SJCRH30 (cell line): Measurements from ENCODE around the gene VIPR1. TPM values are rescaled to one million over a fixed set of nuclear protein-coding genes. Genes with fewer than 3 reads are reported as not detected.

Experiments
- DNase-seq, 2 experiments: peaks; one replicate each; pipeline ENCODE4 v3.0.0-alpha.2; 2015 to 2020
- H3K27ac ChIP-seq: fragments of 250-450 bp; sonication (Bioruptor Pico); 2 replicates; pipeline ENCODE4 v1.5.1; 2020; ENCODE audit warnings: mild to moderate bottlenecking, moderate library complexity
- H3K27me3 ChIP-seq: fragments of 250-450 bp; sonication (Bioruptor Pico); 2 replicates; pipeline ENCODE4 v1.5.1; 2020; ENCODE audit warnings: mild to moderate bottlenecking, moderate library complexity
- H3K36me3 ChIP-seq: fragments of 250-450 bp; sonication (Bioruptor Pico); 2 replicates; pipeline ENCODE4 v1.5.1; 2020; ENCODE audit warnings: mild to moderate bottlenecking, moderate library complexity
- H3K4me1 ChIP-seq: fragments of 250-450 bp; sonication (Bioruptor Pico); 2 replicates; pipeline ENCODE4 v1.5.1; 2020; ENCODE audit warnings: mild to moderate bottlenecking, moderate library complexity
- H3K4me3 ChIP-seq: fragments of 250-450 bp; sonication (Bioruptor Pico); 2 replicates; pipeline ENCODE4 v1.5.1; 2020; ENCODE audit warnings: mild to moderate bottlenecking, moderate library complexity
- H3K9me3 ChIP-seq: fragments of 250-450 bp; sonication (Bioruptor Pico); replicated peaks from 2 replicates; pipeline ENCODE4 v1.5.1; 2020; ENCODE audit warnings: mild to moderate bottlenecking, moderate library complexity
- total RNA-seq: library from RNA; depleted of rRNA; stranded (reverse); fragments of >200 nt; shearing (Covaris generic); gene quantifications from 2 replicates; pipeline ENCODE4 v1.2.3, GENCODE V29; 2014

Gene VIPR1
- total RNA-seq, 1 experiment from 2014 or later = not detected

DNA sequence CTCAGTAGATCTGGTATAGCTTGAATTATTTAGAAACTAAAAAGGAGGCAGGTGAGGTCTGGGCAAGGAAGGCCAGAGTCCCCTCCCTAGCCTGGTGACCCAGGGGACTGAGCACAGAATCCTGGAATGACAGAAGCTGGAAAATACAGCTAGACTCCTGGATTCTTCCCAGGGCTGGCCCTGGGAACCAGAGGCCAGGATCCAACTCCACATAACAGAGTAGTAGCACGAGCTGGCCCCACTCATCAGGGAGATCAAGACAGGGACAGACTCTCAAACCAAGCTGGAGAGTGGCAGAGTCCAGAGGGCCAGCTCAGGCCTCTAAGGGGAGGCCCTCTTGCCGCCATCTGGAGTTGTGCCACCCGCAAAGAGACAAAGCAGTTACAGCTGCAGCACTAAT is 10.7 kb downstream of the VIPR1 start:
- H3K36me3 ChIP-seq = no peaks in the 10 kb centered on the region
- H3K27ac ChIP-seq = no peak overlapping the region
- H3K9me3 ChIP-seq = no peaks in the 10 kb centered on the region
- no peak overlapping the region for H3K4me3 ChIP-seq
- no peaks in the 10 kb centered on the region for H3K27me3 ChIP-seq
- DNase-seq = no peak
- H3K4me1 ChIP-seq = no peaks in the 10 kb centered on the region

GRCh38 chr3:42513521-42513920 is 11.1 kb downstream of the VIPR1 start:
- Histone ChIP-seq H3K9me3 (no peaks in the 10 kb centered on the region), H3K27ac (no peak overlapping the region), H3K36me3 (no peaks in the 10 kb centered on the region), H3K27me3 (no peaks in the 10 kb centered on the region), H3K4me3 (no peak overlapping the region), H3K4me1 (no peaks in the 10 kb centered on the region)
- DNase-seq = no peak

DNA sequence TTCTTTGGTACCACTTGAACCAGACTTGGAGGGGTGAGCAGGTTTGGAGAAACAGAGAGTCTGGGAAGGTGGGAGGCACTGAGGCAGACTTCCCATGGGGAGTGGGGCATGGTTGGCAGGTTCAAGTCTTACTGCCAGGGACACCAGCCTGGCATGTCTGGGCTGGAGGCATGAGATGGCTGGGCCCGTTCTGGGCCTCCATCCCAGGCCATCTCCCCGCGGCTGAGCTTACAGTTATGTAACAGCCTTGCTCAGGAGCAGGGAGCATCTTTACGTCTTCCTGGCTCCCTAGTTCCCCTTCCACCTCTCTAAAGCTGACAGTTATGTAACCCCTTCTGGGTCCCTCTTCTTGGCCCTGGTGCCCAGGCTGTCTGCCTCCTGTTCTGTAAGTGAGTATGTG is 12.4 kb downstream of the VIPR1 start:
- no peaks in the 10 kb centered on the region for H3K36me3 ChIP-seq
- no peak overlapping the region for H3K27ac ChIP-seq
- H3K27me3 ChIP-seq = no peaks in the 10 kb centered on the region
- no peak overlapping the region for H3K4me3 ChIP-seq
- DNase-seq = no peak
- H3K9me3 ChIP-seq = no peaks in the 10 kb centered on the region
- no peaks in the 10 kb centered on the region for H3K4me1 ChIP-seq

DNA sequence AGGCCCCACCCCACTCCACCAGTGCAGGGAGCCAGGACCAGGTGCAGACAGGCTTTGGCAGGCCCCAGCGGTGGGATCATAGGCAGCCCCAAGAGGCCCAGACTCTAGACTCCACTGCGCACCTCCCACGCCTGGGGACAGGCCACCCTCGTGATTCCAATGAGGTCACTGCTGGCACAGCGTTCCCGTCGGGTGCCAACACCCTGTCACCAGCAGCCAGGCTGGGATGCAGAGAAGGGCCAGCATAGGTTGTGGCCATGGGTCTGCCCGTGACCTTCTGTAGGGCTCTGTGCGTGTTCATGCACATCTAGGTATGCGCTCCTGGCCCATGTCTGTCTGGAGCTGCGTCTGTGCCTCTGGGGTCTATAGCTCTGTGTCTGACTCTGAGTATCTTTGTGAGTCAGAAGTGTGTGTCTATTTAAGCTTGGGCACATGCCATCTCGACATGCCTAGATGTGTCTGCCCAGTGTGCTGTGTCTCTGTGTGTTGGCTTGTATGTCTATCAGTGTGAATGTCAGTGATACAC is 13.0 kb downstream of the VIPR1 start:
- DNase-seq = no peak
- no peaks in the 10 kb centered on the region for H3K9me3 ChIP-seq
- no peak overlapping the region for H3K27ac ChIP-seq
- no peaks in the 10 kb centered on the region for H3K27me3 ChIP-seq
- no peaks in the 10 kb centered on the region for H3K36me3 ChIP-seq
- no peaks in the 10 kb centered on the region for H3K4me1 ChIP-seq
- no peak overlapping the region for H3K4me3 ChIP-seq

DNA sequence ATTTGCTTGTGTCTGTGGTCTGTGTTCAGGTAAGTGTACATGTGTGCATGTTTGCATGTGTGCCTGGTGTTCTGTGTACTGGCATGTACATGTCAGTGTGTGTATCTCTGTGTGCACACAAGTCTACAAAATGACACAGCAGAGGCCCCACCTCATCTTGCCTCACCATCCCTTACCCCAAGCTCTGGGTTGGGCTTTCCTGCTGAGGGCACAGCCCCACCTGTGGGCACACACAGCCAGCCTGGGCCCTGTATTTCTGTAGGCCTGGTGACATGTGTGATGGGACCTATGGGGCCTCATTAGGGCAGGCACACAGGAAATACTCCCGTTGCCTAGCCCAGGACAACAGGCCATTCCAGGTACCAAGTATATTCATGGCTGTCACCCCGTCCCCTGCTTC is 13.5 kb downstream of the VIPR1 start:
- Histone ChIP-seq H3K4me1 (no peaks in the 10 kb centered on the region), H3K4me3 (no peak overlapping the region), H3K27ac (no peak overlapping the region), H3K27me3 (no peaks in the 10 kb centered on the region), H3K36me3 (no peaks in the 10 kb centered on the region), H3K9me3 (no peaks in the 10 kb centered on the region)
- no peak for DNase-seq

GRCh38 chr3:42516443-42516842 is 14.0 kb downstream of the VIPR1 start:
- H3K27me3 ChIP-seq = no peaks in the 10 kb centered on the region
- no peaks in the 10 kb centered on the region for H3K36me3 ChIP-seq
- no peaks in the 10 kb centered on the region for H3K4me1 ChIP-seq

DNA sequence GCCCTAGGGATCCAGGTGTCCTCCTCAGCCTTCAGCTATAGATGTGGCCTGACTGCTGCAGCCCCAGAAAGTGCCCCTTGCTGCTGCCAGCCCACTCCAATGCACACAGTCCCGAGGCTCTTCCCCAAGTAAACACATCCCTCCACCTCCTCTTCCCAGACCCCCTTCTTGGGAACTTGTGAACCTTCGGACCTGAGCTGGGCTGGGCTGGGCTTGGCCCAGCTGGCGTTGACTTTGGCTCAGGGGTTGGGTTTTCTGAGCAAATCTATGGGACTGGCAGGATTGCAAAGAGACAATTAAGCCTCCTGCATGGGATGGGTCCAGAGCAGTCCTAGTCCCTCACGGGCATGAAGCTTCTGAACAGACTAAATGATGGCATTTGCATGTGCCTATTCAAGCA is 14.7 kb downstream of the VIPR1 start:
- Histone ChIP-seq H3K4me3 (no peak overlapping the region), H3K4me1 (no peaks in the 10 kb centered on the region), H3K9me3 (no peaks in the 10 kb centered on the region), H3K36me3 (no peaks in the 10 kb centered on the region), H3K27ac (no peak overlapping the region), H3K27me3 (no peaks in the 10 kb centered on the region)
- no peak for DNase-seq

More at GRCh38 chr3:42516443-42516842, 14.0 kb downstream of the VIPR1 start:
- Histone ChIP-seq H3K9me3 (no peaks in the 10 kb centered on the region), H3K27ac (no peak overlapping the region), H3K4me3 (no peak overlapping the region)
- DNase-seq = no peak

- DNase-seq = peak; percentile 8 to 20
Measured at GRCh38 chr3:42518800-42519567, 16.5 kb downstream of the VIPR1 start.

DNA sequence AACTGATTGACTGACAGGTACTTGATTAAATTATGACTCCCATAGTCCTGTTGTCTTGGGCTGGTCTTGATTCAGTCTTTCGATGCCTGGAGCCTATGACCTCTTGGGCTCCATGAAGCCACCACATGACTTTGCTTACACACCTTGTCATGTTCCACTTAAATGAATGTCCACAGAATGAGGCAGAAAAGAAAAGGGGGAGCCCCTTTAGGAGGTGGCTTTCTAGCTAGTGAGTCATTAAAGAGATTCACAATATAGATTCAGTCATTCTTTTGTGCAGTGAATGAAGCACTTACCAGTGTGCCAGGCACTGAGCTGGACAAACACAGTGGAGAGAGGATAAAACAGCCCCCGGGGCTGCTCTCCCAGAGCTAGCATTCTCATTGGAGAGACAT is 17.1 kb downstream of the VIPR1 start:
- H3K27ac ChIP-seq = no peak overlapping the region
- no peak for DNase-seq
- H3K9me3 ChIP-seq = no peaks in the 10 kb centered on the region
- no peaks in the 10 kb centered on the region for H3K27me3 ChIP-seq
- H3K4me3 ChIP-seq = no peak overlapping the region
- no peaks in the 10 kb centered on the region for H3K36me3 ChIP-seq
- H3K4me1 ChIP-seq = no peaks in the 10 kb centered on the region

More at GRCh38 chr3:42518800-42519567, 16.5 kb downstream of the VIPR1 start:
- Histone ChIP-seq H3K36me3 (no peaks in the 10 kb centered on the region), H3K27me3 (no peaks in the 10 kb centered on the region), H3K9me3 (no peaks in the 10 kb centered on the region), H3K4me1 (no peaks in the 10 kb centered on the region), H3K27ac (no peak overlapping the region), H3K4me3 (no peak overlapping the region)

DNA sequence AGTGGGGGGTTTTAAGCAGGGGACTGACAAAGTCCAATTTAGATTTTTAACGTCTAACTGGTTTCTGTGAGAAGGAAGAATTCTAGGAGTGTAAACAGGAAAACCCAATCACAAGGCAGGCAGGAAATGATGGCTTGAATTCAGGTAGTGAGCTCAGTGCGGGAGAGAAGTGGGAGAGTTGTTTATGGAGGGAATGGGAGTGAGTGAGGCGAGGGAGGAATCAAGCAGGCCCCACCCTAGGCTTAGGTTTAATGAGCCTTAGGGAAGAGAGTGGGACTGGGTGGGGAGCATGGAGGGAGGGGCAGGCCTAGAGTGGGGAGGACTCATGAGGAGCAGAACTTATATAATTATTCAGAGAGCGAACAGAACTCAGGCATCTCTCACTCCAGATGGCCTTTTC is 17.9 kb downstream of the VIPR1 start:
- Histone ChIP-seq H3K36me3 (no peaks in the 10 kb centered on the region), H3K4me1 (no peaks in the 10 kb centered on the region), H3K27me3 (no peaks in the 10 kb centered on the region), H3K27ac (no peak overlapping the region), H3K4me3 (no peak overlapping the region), H3K9me3 (no peaks in the 10 kb centered on the region)
- no peak for DNase-seq

- no peak for DNase-seq
- no peaks in the 10 kb centered on the region for H3K36me3 ChIP-seq
Measured at GRCh38 chr3:42520906-42521305, 18.5 kb downstream of the VIPR1 start.

GRCh38 chr3:42524751-42525150 is 22.3 kb downstream of the VIPR1 start:
- H3K27ac ChIP-seq = no peak overlapping the region
- H3K9me3 ChIP-seq = no peaks in the 10 kb centered on the region
- no peaks in the 10 kb centered on the region for H3K36me3 ChIP-seq
- no peak for DNase-seq
- no peak overlapping the region for H3K4me3 ChIP-seq
- no peaks in the 10 kb centered on the region for H3K4me1 ChIP-seq
- no peaks in the 10 kb centered on the region for H3K27me3 ChIP-seq

More at GRCh38 chr3:42520906-42521305, 18.5 kb downstream of the VIPR1 start:
- Histone ChIP-seq H3K27ac (no peak overlapping the region), H3K4me3 (no peak overlapping the region), H3K9me3 (no peaks in the 10 kb centered on the region), H3K27me3 (no peaks in the 10 kb centered on the region), H3K4me1 (no peaks in the 10 kb centered on the region)

GRCh38 chr3:42525212-42525611 is 22.8 kb downstream of the VIPR1 start:
- no peaks in the 10 kb centered on the region for H3K27me3 ChIP-seq
- DNase-seq = no peak
- H3K4me3 ChIP-seq = no peak overlapping the region
- H3K36me3 ChIP-seq = no peaks in the 10 kb centered on the region
- H3K27ac ChIP-seq = no peak overlapping the region
- H3K4me1 ChIP-seq = no peaks in the 10 kb centered on the region
- no peaks in the 10 kb centered on the region for H3K9me3 ChIP-seq

DNA sequence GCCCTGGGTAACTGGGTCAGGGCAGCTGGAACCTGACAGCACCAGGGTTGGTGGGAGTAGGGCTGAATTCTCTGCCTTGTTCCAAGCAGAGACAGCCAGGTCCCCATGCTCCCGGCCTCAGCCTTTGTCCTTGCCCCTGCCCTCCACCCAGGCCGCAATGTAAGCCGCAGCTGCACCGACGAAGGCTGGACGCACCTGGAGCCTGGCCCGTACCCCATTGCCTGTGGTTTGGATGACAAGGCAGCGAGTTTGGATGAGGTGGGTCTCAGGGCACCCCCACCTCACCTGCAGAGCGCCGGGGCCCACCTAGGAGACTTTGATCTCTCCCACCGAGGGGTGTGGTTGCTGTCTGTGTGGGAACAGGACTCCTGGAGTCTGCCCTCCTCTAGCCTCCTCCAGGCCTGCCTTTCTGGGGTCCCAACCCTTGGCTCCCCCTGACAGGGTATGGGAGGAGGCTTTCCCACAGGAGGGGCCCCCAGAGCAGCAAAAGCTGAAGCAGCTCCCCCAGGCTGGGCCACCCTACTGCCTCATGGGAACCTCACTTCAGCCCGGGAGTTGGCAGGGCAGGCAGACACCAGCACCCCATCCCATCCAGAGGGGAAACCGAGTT is 23.4 kb downstream of the VIPR1 start:
- no peak overlapping the region for H3K27ac ChIP-seq
- no peaks in the 10 kb centered on the region for H3K4me1 ChIP-seq
- no peaks in the 10 kb centered on the region for H3K36me3 ChIP-seq
- H3K27me3 ChIP-seq = no peaks in the 10 kb centered on the region
- no peaks in the 10 kb centered on the region for H3K9me3 ChIP-seq
- no peak overlapping the region for H3K4me3 ChIP-seq
- no peak for DNase-seq

DNA sequence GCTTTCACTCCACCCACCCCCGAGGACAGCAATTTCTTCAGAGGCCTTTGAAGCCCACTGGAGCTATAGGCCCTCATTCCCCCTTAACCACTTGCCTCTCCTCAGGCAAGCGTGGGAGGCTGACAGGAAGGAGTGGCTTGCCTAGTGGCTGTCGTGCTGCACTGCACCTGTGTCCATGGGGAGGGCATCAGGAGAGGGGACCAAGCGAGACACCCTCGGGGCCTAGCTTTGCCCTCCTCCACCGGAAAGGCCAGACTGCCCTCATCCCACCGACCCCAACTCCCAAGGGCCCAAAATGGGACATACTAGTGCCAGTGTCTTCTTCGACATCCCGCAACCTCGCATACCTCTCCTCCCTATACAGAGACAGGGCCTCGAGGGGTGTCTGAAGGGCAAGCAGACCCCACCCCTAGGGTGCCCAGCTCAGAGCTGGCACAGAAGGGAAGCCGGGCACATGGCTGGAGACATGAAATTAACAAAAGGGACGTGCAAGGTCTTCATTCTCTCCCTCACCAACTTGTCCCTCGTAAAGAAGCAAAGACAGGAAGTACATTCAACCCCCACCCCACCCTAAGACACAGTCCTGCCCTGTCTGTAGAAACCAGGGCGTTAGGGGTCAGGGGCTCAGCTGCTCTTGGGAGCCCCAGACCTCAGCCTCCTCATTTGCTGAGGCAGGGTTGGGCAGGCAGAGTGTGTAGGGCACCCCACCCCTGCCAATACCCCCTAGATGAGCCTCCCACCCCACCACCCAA is 24.3 kb downstream of the VIPR1 start:
- no peak overlapping the region for H3K27ac ChIP-seq
- DNase-seq = no peak
- no peaks in the 10 kb centered on the region for H3K27me3 ChIP-seq
- no peaks in the 10 kb centered on the region for H3K36me3 ChIP-seq
- H3K4me1 ChIP-seq = no peaks in the 10 kb centered on the region
- H3K4me3 ChIP-seq = no peak overlapping the region
- no peaks in the 10 kb centered on the region for H3K9me3 ChIP-seq
